HG03196 (cell line): ENCODE data around the gene LTBP1.
"Not testable (repeated sequence)": the region's sequence is repeated elsewhere in the genome, so short reads cannot be mapped to it uniquely, and the experiment has no call there.

Experiments used
- ATAC-seq: cut with Tn5 transposase; IDR thresholded peaks from one replicate; pipeline ENCODE4 v1.9.1; 2021; ENCODE audit not compliant: unreplicated experiment

LTBP1 gene

GRCh38 chr2:33370636-33371265 lies 424.0 kb downstream of the LTBP1 start:
- ATAC-seq: no peak

DNA sequence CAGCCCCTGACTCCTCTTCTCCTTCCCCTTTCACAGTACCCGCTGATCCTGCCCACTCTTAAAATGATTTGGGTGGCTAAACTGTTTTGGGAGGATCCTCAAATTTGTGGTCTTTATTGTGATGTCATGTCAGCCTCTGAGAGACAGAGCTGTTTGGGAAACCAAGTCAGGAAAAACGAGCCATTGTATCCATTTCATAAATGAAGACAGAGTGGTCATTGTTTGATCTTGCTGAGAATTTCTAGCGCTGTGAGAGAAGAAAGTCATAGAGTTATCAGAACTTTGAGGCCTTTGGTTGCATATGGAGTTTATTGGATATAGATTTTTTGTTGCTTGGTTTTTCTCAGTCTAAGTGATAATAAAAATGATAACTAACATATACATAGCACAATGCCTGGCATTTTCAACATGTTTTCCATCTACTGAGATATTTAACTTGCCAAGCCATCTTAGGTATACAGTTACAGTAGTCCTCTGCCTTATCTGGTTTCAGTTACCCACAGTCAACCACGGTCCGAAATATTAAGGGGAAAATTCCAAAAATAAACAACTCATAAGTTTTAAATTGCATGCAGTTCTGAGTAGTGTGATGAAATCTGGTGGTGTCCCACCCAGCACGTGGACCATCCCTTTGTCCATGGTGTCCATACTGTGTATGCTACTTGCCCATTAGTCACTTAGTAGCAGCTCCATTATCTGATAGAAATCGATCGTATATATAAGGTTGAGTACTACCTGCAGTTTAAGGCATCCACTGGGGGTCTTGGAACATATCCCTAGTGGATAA lies 424.7 kb downstream of the LTBP1 start:
- no peak for ATAC-seq

DNA sequence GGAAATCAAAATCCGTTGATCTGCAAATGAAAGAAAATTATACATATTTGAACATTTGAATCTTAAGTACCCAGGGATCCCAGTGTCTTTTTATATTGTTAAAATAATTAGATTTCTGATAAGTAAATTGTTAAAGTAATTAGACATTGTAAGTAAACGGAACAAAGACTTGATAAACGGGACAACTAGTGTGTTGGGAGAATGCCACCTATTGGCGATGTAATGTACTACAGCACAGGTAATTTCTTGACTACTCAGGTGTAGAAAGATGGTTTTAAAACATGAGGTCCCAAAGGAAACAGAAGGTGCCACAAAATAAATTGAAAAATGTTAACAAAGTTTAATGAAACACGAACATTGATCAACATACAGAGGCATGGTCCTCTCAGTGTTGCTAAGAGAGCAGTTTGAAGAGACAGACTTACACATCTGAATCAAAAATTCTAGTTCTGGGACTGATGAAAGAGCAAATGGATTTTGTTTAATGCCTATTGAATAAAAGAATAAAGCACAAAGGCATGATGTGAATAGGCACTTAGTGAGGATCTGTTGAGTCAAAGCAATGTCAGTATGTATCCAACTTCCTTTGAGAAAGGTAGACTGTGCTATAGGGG lies 426.3 kb downstream of the LTBP1 start:
- no peak for ATAC-seq

- ATAC-seq: no peak
Observed at GRCh38 chr2:33373986-33374385, 427.2 kb downstream of the LTBP1 start.

DNA sequence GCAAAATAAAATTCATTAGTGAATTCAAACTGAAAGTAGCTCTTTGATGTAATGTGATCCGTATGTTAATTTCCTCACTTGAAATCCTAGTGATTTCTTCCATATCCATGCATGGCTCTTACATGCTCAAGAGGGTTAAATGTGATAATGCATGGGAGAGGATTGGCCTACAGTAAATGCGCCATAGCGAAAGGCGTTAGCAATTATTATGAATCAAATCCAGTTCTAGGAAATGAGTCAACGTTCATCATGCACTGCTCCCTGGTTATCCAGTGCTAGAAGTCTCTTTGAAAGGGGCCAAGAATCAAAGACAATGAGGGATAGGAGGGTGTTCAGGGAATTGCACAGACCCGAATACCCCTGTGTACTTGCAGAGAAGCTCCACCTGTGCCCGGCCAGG lies 428.3 kb downstream of the LTBP1 start:
- ATAC-seq: no peak

DNA sequence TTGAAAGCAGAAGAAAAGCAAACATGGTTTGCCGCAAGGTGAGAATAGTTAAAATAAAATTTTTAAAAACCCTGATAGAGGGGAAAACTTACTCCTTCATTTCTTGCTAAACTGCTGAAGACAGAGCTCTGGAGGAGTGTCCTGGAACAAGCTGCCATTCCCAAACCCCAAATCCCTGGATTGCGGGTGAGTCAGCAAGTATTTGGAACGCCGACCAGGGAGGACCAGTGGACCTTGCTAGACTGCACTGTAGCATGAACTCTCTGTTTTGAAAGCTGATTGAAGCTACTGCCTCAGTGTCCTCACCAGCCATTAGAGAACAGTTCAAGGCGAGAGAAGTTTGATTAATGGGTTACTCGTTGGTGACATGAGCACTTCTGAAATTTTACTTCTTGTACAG lies 430.3 kb downstream of the LTBP1 start:
- ATAC-seq: no peak

DNA sequence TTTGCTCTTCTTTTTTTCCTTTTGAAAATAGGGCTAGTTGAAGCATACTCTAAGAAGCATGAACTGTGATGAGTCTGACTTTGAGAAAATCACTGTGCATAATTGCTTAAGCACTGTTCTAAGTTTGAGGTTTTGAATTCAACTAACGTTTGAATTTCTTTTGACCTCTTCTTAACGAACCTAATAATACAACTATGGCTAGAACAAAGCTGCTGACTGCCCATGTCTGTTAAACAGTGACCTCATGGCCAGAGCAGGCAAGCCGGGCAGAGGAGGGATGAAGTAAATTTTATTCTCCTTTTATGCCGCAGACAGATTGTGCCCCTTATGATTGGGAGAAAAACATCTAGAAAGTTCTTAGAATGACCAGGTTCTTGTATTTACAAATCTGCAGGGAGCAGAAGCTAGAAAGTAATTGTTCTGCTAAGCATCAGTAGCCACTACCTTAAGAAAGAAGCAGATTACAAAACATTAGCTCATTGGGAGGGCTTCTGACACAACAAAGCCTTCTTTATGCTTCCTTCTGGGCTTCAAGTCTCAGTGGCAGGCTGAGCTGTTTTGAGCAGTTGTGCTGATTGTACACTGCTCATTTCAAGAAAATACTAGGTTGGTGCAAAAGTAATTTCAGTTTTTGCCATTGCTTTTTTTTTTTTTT lies 431.9 kb downstream of the LTBP1 start:
- ATAC-seq: no peak

DNA sequence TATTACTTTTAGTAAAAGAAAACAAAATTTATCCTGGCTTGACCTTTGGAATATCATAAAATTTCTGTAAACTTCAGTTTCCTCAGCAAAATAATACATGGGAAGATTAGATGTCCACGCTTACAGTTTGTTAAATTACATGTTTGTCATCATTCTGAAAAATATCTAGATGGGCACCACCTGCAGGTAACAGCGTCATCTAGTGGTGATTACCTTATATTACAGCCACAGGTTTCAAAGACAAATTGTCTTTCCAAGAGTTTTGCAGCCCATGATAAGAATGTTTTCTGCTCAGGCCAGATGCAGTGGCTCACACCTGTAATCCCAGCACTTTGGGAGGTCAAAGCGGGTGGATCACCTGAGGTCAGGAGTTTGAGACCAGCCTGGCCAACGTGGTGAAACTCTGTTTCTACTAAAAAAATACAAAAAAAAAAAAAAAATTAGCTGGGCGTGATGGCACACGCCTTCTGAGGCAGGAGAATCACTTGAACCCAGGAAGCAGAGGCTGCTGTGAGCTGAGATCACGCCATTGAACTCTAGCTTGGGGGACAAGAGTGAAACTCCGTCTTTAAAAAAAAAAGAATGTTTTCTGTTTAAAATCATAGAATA lies 433.4 kb downstream of the LTBP1 start:
- ATAC-seq: no peak

DNA sequence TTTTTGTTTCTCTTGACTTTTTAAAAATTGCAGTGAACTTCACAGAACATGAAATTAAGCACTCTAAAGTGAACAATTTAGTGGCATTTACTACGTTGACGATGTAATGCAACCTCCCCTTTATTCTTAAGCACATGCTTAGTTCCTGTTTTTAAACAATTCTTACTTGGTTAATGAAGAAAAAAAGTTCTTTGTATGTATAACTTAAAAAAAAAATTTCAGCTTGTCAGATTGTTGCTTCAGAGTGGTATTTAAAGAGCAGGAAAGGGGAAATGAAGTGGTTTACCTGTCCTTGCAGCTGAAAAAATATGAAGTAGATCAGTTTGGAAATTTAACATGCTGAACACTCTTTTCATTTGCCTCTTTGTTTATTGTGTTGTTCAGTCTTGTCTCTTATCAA lies 434.0 kb downstream of the LTBP1 start:
- ATAC-seq: no peak

GRCh38 chr2:33381301-33381858 lies 434.6 kb downstream of the LTBP1 start:
- ATAC-seq: no peak

DNA sequence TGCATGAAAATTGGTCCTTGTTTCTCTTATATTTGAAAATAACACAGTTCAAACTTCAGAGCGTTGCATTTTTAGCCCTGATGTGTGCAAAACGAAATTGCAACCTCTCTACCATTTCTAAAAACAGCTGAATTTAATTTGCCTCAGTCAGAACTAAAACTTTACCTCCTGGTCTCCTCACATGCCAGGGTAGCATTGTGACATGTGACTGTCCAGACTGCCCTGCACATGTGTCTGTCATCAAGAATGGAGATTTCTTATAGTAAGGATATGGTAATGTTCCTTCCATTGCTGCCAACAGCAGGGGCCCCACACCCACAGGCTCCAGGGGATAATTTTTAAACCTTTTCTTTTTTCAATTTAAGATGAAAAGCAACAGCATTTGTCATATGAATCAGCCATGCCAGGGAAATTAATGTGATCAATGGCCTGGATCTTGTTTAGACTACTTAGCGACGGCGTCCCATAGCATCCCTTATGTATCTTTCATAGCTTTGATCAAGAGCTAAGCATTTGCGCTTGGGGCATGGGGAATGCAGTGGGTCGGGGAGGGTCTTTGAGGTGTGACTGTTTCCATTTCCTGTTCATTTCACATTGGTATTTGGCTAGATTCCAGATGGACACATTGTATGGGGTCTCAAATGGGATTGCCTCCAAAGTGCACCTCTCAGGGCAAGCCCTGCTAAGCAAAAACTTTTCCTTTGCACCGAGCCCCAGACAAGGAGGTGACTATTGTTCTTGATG lies 437.3 kb downstream of the LTBP1 start:
- ATAC-seq: no peak

DNA sequence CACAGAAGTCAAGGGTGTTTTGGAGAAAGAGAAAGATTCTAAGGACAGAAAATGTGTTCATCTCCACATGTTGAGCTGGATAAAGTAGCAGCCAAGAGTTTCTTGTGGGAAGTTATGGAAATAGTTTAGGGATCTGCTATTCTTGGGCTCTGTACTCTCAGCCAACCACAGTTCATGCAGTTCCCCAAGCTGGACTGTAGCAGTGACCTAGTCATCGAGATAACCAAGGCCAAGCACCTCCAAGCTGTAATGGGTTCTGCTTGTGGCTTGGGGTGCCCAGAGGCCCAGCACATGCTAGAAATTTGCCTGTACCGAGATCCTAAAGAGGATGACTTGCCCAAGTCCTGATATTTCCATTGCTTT lies 437.8 kb downstream of the LTBP1 start:
- ATAC-seq: no peak

GRCh38 chr2:33388996-33389395 lies 442.2 kb downstream of the LTBP1 start:
- ATAC-seq: no peak

GRCh38 chr2:33389695-33390094 lies 442.9 kb downstream of the LTBP1 start:
- not testable (repeated sequence) for ATAC-seq

GRCh38 chr2:33391529-33392255 lies 444.9 kb downstream of the LTBP1 start:
- ATAC-seq: no peak

DNA sequence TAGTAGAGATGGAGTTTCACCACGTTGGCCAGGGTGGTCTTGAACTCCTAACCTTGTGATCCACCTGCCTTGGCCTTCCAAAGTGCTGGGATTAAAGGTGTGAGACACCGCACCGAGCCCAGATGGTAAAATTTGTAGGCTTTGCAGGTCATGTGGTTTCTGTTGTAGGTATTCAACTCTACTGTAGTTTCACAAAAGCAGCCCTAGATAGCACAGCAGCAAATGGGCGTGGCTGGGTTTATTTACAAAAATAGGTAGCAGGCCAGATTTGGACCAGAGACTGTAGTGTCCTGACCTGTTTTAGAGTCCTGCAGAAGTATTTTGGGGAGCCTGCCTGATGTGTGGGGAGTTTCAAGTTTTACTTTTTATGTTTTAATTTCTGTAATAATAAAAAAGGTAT lies 445.6 kb downstream of the LTBP1 start:
- ATAC-seq: no peak

- ATAC-seq: no peak
Observed at GRCh38 chr2:33395034-33395433, 448.3 kb downstream of the LTBP1 start.

DNA sequence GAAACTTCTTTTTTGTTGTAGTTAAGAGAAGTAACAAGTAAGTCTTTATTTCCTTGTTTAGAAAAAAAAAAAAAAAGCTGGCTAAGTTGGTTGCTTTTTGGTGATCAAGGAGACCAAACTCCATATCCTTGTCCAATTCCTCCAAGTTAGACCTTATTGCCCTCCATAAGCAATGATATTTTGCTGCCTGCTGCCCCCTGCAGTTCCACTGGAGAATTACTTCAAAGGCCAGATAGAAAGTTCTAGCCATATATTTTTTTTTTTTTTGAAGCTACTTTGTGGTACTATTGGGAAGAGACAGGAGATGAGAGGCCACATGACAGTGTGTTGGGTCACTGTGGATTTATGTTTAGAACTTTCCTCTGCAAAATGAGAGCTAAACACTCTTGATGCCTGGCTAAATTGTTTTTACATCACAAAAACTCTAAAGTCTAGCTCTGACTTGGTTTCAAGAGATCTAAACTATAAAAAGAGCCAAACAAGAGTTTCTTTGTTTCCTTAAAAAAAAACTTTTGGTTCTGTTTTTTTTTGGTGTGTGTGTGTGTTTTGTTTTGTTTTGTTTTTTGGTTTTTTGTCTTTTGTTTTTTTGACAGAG lies 449.0 kb downstream of the LTBP1 start:
- ATAC-seq: no peak

GRCh38 chr2:33404321-33404720 lies 457.6 kb downstream of the LTBP1 start:
- no peak for ATAC-seq
